NCI-H748 (cell line): ENCODE measurements around the gene CTRL.
"Not testable (repeated sequence)": the region's sequence is repeated elsewhere in the genome, so short reads cannot be mapped to it uniquely, and the experiment has no call there.

ENCODE experiments used
- DNase-seq: peaks from one replicate; lab custom pipeline; 2025; ENCODE audit not compliant: unreplicated experiment; lab: John Stamatoyannopoulos, UW

The CTRL gene

GRCh38 chr16:67924140-67924906, 7.3 kb downstream of the CTRL start:
- DNase-seq: no peak

- no peak for DNase-seq
Observed at GRCh38 chr16:67923414-67924116, 8.1 kb downstream of the CTRL start.

GRCh38 chr16:67922740-67923139, 8.9 kb downstream of the CTRL start:
- DNase-seq: no peak

- no peak for DNase-seq
Observed at GRCh38 chr16:67922221-67922620, 9.4 kb downstream of the CTRL start.

- DNase-seq: no peak
Observed at GRCh38 chr16:67919622-67920221, 11.9 kb downstream of the CTRL start.

- DNase-seq: no peak
Observed at GRCh38 chr16:67917852-67918236, 13.8 kb downstream of the CTRL start.

GRCh38 chr16:67917140-67917851, 14.4 kb downstream of the CTRL start:
- DNase-seq: no peak

- no peak for DNase-seq
Observed at GRCh38 chr16:67915831-67916723, 15.6 kb downstream of the CTRL start.

GRCh38 chr16:67915496-67915769, 16.2 kb downstream of the CTRL start:
- not testable (repeated sequence) for DNase-seq

GRCh38 chr16:67914758-67915495, 16.7 kb downstream of the CTRL start:
- no peak for DNase-seq

- DNase-seq: peak; percentile 20
Observed at GRCh38 chr16:67910158-67910557, 21.5 kb downstream of the CTRL start.

GRCh38 chr16:67909056-67909742, 22.5 kb downstream of the CTRL start:
- no peak for DNase-seq

- DNase-seq: no peak
Observed at GRCh38 chr16:67907397-67908180, 24.1 kb downstream of the CTRL start.

- DNase-seq: no peak
Observed at GRCh38 chr16:67902831-67903230, 28.8 kb downstream of the CTRL start.

- no peak for DNase-seq
Observed at GRCh38 chr16:67901734-67902133, 29.9 kb downstream of the CTRL start.

- no peak for DNase-seq
Observed at GRCh38 chr16:67897231-67897630, 34.4 kb downstream of the CTRL start.

GRCh38 chr16:67893743-67894399, 37.8 kb downstream of the CTRL start:
- no peak for DNase-seq
